Adipose tissue (tissue), 3 donors: ENCODE measurements around the gene CCDC142. TPM values are rescaled to one million over a fixed set of nuclear protein-coding genes. Genes with fewer than 3 reads are reported as not detected.

Source experiments
- H3K27ac ChIP-seq: one replicate; pipeline ENCODE4 v1.5.1; 2013; ENCODE audit warnings: low read depth, low read length
- WGBS, 3 donors: extraction: QIAGEN DNeasy Blood & Tissue Kit; methylation state at CpG; one replicate each; pipeline ENCODE4 v1.1.7; 2013; 5-methylcytosine and 5-hydroxymethylcytosine counted together
- polyA plus RNA-seq, 3 donors: library from polyadenylated mRNA; stranded (reverse); fragments of 200-250 nt; gene quantifications; one replicate each; pipeline ENCODE4 v1.2.3, GENCODE V29; 2013
- donor health status: healthy with polysubstance abuse.
- donor health status: Bipolar disorder and iron deficiency.
- donor health status: healthy.

The CCDC142 gene
- polyA plus RNA-seq, 3 donors = 2.7 to 6.6 (median 5.0) TPM

GRCh38 chr2:74502720-74503505 is 20.1 kb upstream of the CCDC142 start:
- 1% methylated on average over 51 to 67 of the region's 67 CpGs for WGBS, 3 donors
- no peak overlapping the region for H3K27ac ChIP-seq

GRCh38 chr2:74502147-74502719 is 19.4 kb upstream of the CCDC142 start:
- 10 to 12% (median 12%) methylated on average over 32 of the region's 32 CpGs for WGBS, 3 donors
- no peak overlapping the region for H3K27ac ChIP-seq

- WGBS, 3 donors = 80 to 84% (median 82%) methylated on average over 18 of the region's 18 CpGs
- no peak overlapping the region for H3K27ac ChIP-seq
Measured at GRCh38 chr2:74501335-74502071, 18.7 kb upstream of the CCDC142 start.

GRCh38 chr2:74500578-74500946 is 17.8 kb upstream of the CCDC142 start:
- H3K27ac ChIP-seq = no peak overlapping the region

- 57 to 70% (median 60%) methylated on average over 15 of the region's 15 CpGs for WGBS, 3 donors
- H3K27ac ChIP-seq = no peak overlapping the region
Measured at GRCh38 chr2:74499940-74500577, 17.3 kb upstream of the CCDC142 start.

GRCh38 chr2:74499267-74499939 is 16.6 kb upstream of the CCDC142 start, which contains the start of gene LBX2:
Gene LBX2, minus strand, starts transcription at chr2:74499603. Its CDS starts 66 bp downstream, at chr2:74499537.
- 3 to 6% (median 5%) methylated on average over 63 to 65 of the region's 65 CpGs for WGBS, 3 donors
- no peak within 1 kb of the TSS for H3K27ac ChIP-seq

GRCh38 chr2:74498500-74499266 is 15.9 kb upstream of the CCDC142 start:
- WGBS, 3 donors = 1 to 3% (median 3%) methylated on average over 40 to 41 of the region's 41 CpGs
- H3K27ac ChIP-seq = no peak overlapping the region

- WGBS, 3 donors = 4 to 5% (median 4%) methylated on average over 61 of the region's 61 CpGs
- no peak overlapping the region for H3K27ac ChIP-seq
Measured at GRCh38 chr2:74497777-74498499, 15.1 kb upstream of the CCDC142 start.

- 54 to 58% (median 56%) methylated on average over 19 of the region's 19 CpGs for WGBS, 3 donors
- H3K27ac ChIP-seq = no peak overlapping the region
Measured at GRCh38 chr2:74496997-74497776, 14.4 kb upstream of the CCDC142 start.

GRCh38 chr2:74495440-74495839 is 12.6 kb upstream of the CCDC142 start:
- WGBS, 3 donors = 79 to 93% (median 83%) methylated on average over 1 of the region's 1 CpG
- H3K27ac ChIP-seq = no peak overlapping the region

- 86 to 100% (median 96%) methylated on average over 3 of the region's 3 CpGs for WGBS, 3 donors
- H3K27ac ChIP-seq = no peak overlapping the region
Measured at GRCh38 chr2:74493546-74493945, 10.7 kb upstream of the CCDC142 start.

- WGBS, 3 donors = 88 to 95% (median 95%) methylated on average over 12 of the region's 12 CpGs
- H3K27ac ChIP-seq = no peak overlapping the region
Measured at GRCh38 chr2:74491648-74492544, 9.1 kb upstream of the CCDC142 start.

GRCh38 chr2:74489906-74490305 is 7.1 kb upstream of the CCDC142 start:
- 88 to 92% (median 91%) methylated on average over 9 of the region's 9 CpGs for WGBS, 3 donors
- no peak overlapping the region for H3K27ac ChIP-seq

- 86 to 94% (median 90%) methylated on average over 9 of the region's 9 CpGs for WGBS, 3 donors
- H3K27ac ChIP-seq = no peak overlapping the region
Measured at GRCh38 chr2:74488643-74489481, 6.1 kb upstream of the CCDC142 start.

- H3K27ac ChIP-seq = no peak overlapping the region
- 80 to 95% (median 84%) methylated on average over 2 of the region's 2 CpGs for WGBS, 3 donors
Measured at GRCh38 chr2:74486141-74486540, 3.3 kb upstream of the CCDC142 start.
